Right lobe of liver (tissue), 4 donors: ENCODE results near the gene LCN10.

ENCODE experiments used
- CTCF ChIP-seq, 4 donors: fragments of 200-600 bp in 3 of 4; fragments of 450-650 bp in 1 of 4; IDR thresholded peaks; one replicate each; pipeline versions ENCODE4 v1.5.1 to v1.8.0; 2016 to 2022; ENCODE audit warnings: antibody characterized with exemption in 4 of 4, mild to moderate bottlenecking in 2 of 4
- POLR2A ChIP-seq: fragments of 450-650 bp; IDR thresholded peaks from one replicate; pipeline ENCODE4 v1.6.1; 2017; ENCODE audit warnings: antibody characterized with exemption, mild to moderate bottlenecking
- donor health status: DM: no; HTN: no; CAD: no.
- donor health status: DM: no; HTN: no; CAD: no.
- donor health status: DM: no; HTN: yes; CAD: no.

GRCh38 chr9:136700304-136700703 lies 42.4 kb downstream of the LCN10 start:
- TF ChIP-seq CTCF (IDR thresholded peaks at IDR 0.05) (no peak), POLR2A (no peak)
